ENCODE data around the gene LCP2. TPM values are rescaled to one million over a fixed set of nuclear protein-coding genes. Genes with fewer than 3 reads are reported as not detected.

Gene LCP2
- total RNA-seq, 1 donor from 2014 or later: 0.09 TPM

DNA sequence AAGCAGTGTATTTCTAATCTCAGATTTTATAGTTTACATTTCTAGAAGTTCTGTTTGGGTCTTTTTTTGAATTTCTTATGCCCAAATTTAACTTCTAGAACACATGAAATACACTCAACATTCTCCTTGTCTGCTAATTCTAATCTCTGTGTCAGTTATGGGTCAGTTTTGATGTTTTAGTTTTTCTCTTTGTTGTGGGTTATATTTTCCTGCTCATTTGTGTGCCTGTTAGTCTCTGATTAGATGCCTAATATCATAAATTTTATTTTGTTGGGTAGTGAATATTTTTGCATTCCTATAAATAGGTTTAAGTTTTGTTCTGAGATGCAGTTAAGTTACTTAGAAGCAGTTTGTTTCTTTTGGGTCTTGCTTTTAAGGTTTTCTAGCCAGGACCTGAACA, 12.4 kb downstream of the LCP2 start:
- Histone ChIP-seq H3K36me3 (ENCODE audit: insufficient read depth, low read length) (no peaks in the 10 kb centered on the region), H3K4me2 (ENCODE audit: low read length) (no peak overlapping the region), H4K20me1 (ENCODE audit: insufficient read depth, low read length) (no peaks in the 10 kb centered on the region), H3K4me1 (ENCODE audit: insufficient read depth, low read length) (no peaks in the 10 kb centered on the region), H3K79me2 (ENCODE audit: insufficient read depth, low read length) (no peaks in the 10 kb centered on the region), H3K9me3 (ENCODE audit: insufficient read depth, low read depth, low read length) (no peaks in the 10 kb centered on the region), H3K4me3 (ENCODE audit: insufficient read depth, low read depth, low read length) (no peak overlapping the region), H3K9ac (ENCODE audit: low read length) (no peak overlapping the region), H2AFZ (ENCODE audit: low read depth, low read length) (no peak overlapping the region), H3K27me3 (ENCODE audit: insufficient read depth, low read length) (no peaks in the 10 kb centered on the region), H3K27ac (ENCODE audit: low read depth, low read length) (no peak overlapping the region)
- FAIRE-seq (no peak), DNase-seq (ENCODE audit: low read depth) (no peak)
- H3K27ac Mint-ChIP-seq (ENCODE audit: unreplicated experiment): no peak overlapping the region
- peaks cover 37% of the 10 kb centered on the region for H3K9me3 Mint-ChIP-seq (ENCODE audit: unreplicated experiment)
- no peaks in the 10 kb centered on the region for H3K4me1 Mint-ChIP-seq (ENCODE audit: low read depth, unreplicated experiment)
- peaks cover 6% of the 10 kb centered on the region for H3K27me3 Mint-ChIP-seq (ENCODE audit: low read depth, unreplicated experiment)
- TF ChIP-seq CTCF (IDR thresholded peaks at IDR 0.05; ENCODE audit: insufficient read depth, low read depth, low read length): no peak
- TF ChIP-seq EZH2 (IDR thresholded peaks at IDR 0.05; ENCODE audit: insufficient read depth, low read length): no peak
- H3K36me3 Mint-ChIP-seq (ENCODE audit: low read depth, unreplicated experiment): peaks cover 3% of the 10 kb centered on the region
- H3K4me3 Mint-ChIP-seq (ENCODE audit: unreplicated experiment): no peak overlapping the region

DNA sequence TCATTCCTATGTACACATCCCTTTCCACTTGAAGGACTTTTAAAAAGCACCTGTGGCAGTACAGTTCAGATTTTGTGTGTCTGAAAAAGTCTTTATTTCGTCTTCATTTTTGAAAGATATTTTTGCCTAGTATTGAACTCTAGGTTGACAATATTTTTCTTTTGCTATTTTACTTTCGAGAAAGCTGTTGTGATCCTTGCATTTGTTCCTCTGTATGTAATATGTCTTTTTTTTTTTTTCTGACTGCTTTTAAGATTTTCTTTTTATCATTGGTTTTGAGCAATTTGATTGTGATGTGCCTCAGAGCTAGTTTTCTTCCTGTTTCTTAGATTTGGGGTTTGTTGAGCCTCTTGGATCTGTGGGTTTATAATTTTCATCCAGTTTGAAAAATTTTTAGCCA, 13.3 kb downstream of the LCP2 start:
- Histone ChIP-seq H3K27me3 (ENCODE audit: insufficient read depth, low read length) (no peaks in the 10 kb centered on the region), H3K9ac (ENCODE audit: low read length) (no peak overlapping the region), H3K36me3 (ENCODE audit: insufficient read depth, low read length) (no peaks in the 10 kb centered on the region), H3K9me3 (ENCODE audit: insufficient read depth, low read depth, low read length) (no peaks in the 10 kb centered on the region), H3K4me3 (ENCODE audit: insufficient read depth, low read depth, low read length) (no peak overlapping the region), H3K4me2 (ENCODE audit: low read length) (no peak overlapping the region), H2AFZ (ENCODE audit: low read depth, low read length) (no peak overlapping the region), H3K27ac (ENCODE audit: low read depth, low read length) (no peak overlapping the region), H3K79me2 (ENCODE audit: insufficient read depth, low read length) (no peaks in the 10 kb centered on the region), H4K20me1 (ENCODE audit: insufficient read depth, low read length) (no peaks in the 10 kb centered on the region), H3K4me1 (ENCODE audit: insufficient read depth, low read length) (no peaks in the 10 kb centered on the region)
- H3K36me3 Mint-ChIP-seq (ENCODE audit: low read depth, unreplicated experiment): no peaks in the 10 kb centered on the region
- peaks cover 6% of the 10 kb centered on the region for H3K4me1 Mint-ChIP-seq (ENCODE audit: low read depth, unreplicated experiment)
- FAIRE-seq (no peak), DNase-seq (ENCODE audit: low read depth) (no peak)
- peaks cover 32% of the 10 kb centered on the region for H3K9me3 Mint-ChIP-seq (ENCODE audit: unreplicated experiment)
- TF ChIP-seq CTCF (IDR thresholded peaks at IDR 0.05; ENCODE audit: insufficient read depth, low read depth, low read length) (no peak), EZH2 (IDR thresholded peaks at IDR 0.05; ENCODE audit: insufficient read depth, low read length) (no peak)
- H3K27ac Mint-ChIP-seq (ENCODE audit: unreplicated experiment): no peak overlapping the region
- H3K27me3 Mint-ChIP-seq (ENCODE audit: low read depth, unreplicated experiment): peaks cover 2% of the 10 kb centered on the region
- no peak overlapping the region for H3K4me3 Mint-ChIP-seq (ENCODE audit: unreplicated experiment)

GRCh38 chr5:170283296-170283695, 14.3 kb downstream of the LCP2 start:
- Histone ChIP-seq H3K9me3 (ENCODE audit: insufficient read depth, low read depth, low read length) (no peaks in the 10 kb centered on the region), H3K79me2 (ENCODE audit: insufficient read depth, low read length) (no peaks in the 10 kb centered on the region), H3K36me3 (ENCODE audit: insufficient read depth, low read length) (no peaks in the 10 kb centered on the region), H3K27me3 (ENCODE audit: insufficient read depth, low read length) (no peaks in the 10 kb centered on the region), H3K27ac (ENCODE audit: low read depth, low read length) (no peak overlapping the region), H4K20me1 (ENCODE audit: insufficient read depth, low read length) (no peaks in the 10 kb centered on the region), H3K4me2 (ENCODE audit: low read length) (no peak overlapping the region), H2AFZ (ENCODE audit: low read depth, low read length) (no peak overlapping the region), H3K9ac (ENCODE audit: low read length) (no peak overlapping the region), H3K4me3 (ENCODE audit: insufficient read depth, low read depth, low read length) (no peak overlapping the region), H3K4me1 (ENCODE audit: insufficient read depth, low read length) (no peaks in the 10 kb centered on the region)
- Mint-ChIP-seq H3K9me3 (ENCODE audit: unreplicated experiment) (peaks cover 29% of the 10 kb centered on the region), H3K27me3 (ENCODE audit: low read depth, unreplicated experiment) (peaks cover 2% of the 10 kb centered on the region), H3K27ac (ENCODE audit: unreplicated experiment) (no peak overlapping the region), H3K4me1 (ENCODE audit: low read depth, unreplicated experiment) (peaks cover 9% of the 10 kb centered on the region), H3K4me3 (ENCODE audit: unreplicated experiment) (no peak overlapping the region), H3K36me3 (ENCODE audit: low read depth, unreplicated experiment) (no peaks in the 10 kb centered on the region)
- no peak for TF ChIP-seq EZH2 (IDR thresholded peaks at IDR 0.05; ENCODE audit: insufficient read depth, low read length)
- no peak for TF ChIP-seq CTCF (IDR thresholded peaks at IDR 0.05; ENCODE audit: insufficient read depth, low read depth, low read length)
- no peak for DNase-seq (ENCODE audit: low read depth)
- no peak for FAIRE-seq
